Duodenal mucosa (tissue), 2 donors: ENCODE results near the gene MAPT.

Experiments
- H3K27ac ChIP-seq: one replicate; pipeline ENCODE4 v1.7.0; 2013; ENCODE audit warnings: low read depth, low read length
- H3K27me3 ChIP-seq, 2 donors: one replicate each; pipeline ENCODE4 v1.7.0; 2013; ENCODE audit warnings: low read length in 2 of 2, control low read depth in 1 of 2; ENCODE audit not compliant: insufficient read depth in 2 of 2, control insufficient read depth in 1 of 2
- H3K36me3 ChIP-seq, 2 donors: one replicate each; pipeline ENCODE4 v1.7.0; 2013; ENCODE audit warnings: low read length in 2 of 2, control low read depth in 1 of 2; ENCODE audit not compliant: insufficient read depth in 2 of 2, control insufficient read depth in 1 of 2
- H3K4me1 ChIP-seq, 2 donors: one replicate each; pipeline ENCODE4 v1.7.0; 2013; ENCODE audit warnings: low read length in 2 of 2, control low read depth in 1 of 2; ENCODE audit not compliant: insufficient read depth in 2 of 2, control insufficient read depth in 1 of 2
- H3K4me3 ChIP-seq, 2 donors: one replicate each; pipeline ENCODE4 v1.7.0; 2013; ENCODE audit warnings: low read length in 2 of 2, low read depth in 1 of 2
- H3K9ac ChIP-seq, 2 donors: one replicate each; pipeline ENCODE4 v1.7.0; 2013; ENCODE audit warnings: low read length in 2 of 2, low read depth in 1 of 2
- H3K9me3 ChIP-seq, 2 donors: one replicate each; pipeline ENCODE4 v1.7.0; 2013; ENCODE audit warnings: low read length in 2 of 2, control low read depth in 1 of 2; ENCODE audit not compliant: control insufficient read depth in 1 of 2

Gene MAPT

DNA sequence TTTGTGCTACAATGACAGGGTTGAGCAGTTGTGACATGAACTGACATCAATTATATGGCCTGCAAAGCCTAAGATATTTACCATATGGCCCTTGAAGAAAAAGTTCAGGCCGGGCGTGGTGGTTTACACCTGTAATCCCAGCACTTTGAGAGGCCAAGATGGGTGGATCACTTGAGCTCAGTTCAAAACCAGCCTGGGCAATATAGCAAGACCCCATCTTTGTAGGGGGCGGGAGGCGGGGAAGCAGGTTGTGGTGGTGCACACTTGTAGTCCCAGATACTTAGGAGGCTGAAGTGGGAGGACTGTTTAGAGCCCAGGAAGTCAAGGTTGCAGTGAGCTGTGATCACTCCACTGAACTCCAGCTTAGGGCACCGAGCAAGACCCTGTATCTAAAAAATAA is 153.0 kb downstream of the MAPT start:
- Histone ChIP-seq H3K4me1 (peaks cover 19 to 40% of the 10 kb centered on the region in 2 donors), H3K4me3 (no peak overlapping the region), H3K9me3 (no peaks in the 10 kb centered on the region), H3K9ac (no peak overlapping the region), H3K36me3 (peaks cover 20 to 51% of the 10 kb centered on the region in 2 donors), H3K27ac (no peak overlapping the region), H3K27me3 (no peaks in the 10 kb centered on the region)

DNA sequence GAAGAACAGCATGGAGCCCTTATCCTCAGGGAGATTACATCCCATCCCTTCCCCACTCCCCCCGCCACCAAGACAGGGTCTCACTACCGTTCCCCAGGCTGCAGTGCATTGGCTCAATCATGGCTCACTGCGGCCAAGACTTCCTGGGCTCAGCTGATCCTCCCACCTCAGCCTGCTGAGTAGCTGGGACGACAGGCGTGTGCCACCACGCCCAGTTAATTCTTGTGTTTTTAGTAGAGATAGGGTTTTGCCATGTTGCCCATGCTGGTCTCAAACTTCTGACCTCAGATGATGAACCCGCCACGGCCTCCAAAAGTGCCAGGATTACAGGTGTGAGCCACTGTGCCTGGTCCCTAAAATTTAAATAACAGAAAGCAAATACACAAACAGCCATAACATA is 153.5 kb downstream of the MAPT start:
- H3K9ac ChIP-seq, result no peak overlapping the region

DNA sequence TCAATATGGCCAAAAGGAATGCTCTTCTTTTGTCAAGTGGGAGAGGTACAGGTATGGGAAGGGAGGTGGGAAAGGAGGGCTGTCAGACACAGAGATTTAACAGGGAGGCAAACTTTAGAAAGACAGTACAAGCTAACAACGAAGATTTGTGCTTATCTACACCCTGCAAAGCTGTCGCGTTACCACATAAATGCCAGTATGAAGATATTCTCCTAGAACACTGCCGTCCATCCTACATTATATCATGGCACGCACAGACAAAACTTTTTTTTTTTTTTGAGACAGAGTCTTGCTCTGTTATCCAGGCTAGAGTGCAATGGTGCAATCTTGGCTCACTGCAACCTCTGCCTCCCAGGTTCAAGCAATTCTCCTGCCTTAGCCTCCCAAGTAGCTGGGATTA is 155.3 kb downstream of the MAPT start:
- Histone ChIP-seq H3K36me3 (peaks cover 15 to 43% of the 10 kb centered on the region in 2 donors), H3K27ac (no peak overlapping the region)

More for the DNA sequence above, 153.5 kb downstream of the MAPT start:
- peaks cover 14 to 35% of the 10 kb centered on the region in 2 donors for H3K4me1 ChIP-seq
- H3K36me3 ChIP-seq, result peaks cover 20 to 51% of the 10 kb centered on the region in 2 donors
- H3K4me3 ChIP-seq, result no peak overlapping the region
- H3K27ac ChIP-seq, result no peak overlapping the region
- H3K9me3 ChIP-seq, result no peaks in the 10 kb centered on the region
- H3K27me3 ChIP-seq, result no peaks in the 10 kb centered on the region

GRCh38 chr17:46053911-46054534 is 159.7 kb downstream of the MAPT start:
- no peak overlapping the region for H3K4me3 ChIP-seq
- H3K27me3 ChIP-seq, result no peaks in the 10 kb centered on the region
- peaks cover 32 to 33% of the 10 kb centered on the region in 2 donors for H3K36me3 ChIP-seq
- H3K9me3 ChIP-seq, result no peaks in the 10 kb centered on the region
- no peak overlapping the region for H3K9ac ChIP-seq
- H3K4me1 ChIP-seq, result peaks cover 0 to 7% of the 10 kb centered on the region in 2 donors
- H3K27ac ChIP-seq, result no peak overlapping the region

More for the DNA sequence above, 155.3 kb downstream of the MAPT start:
- no peak overlapping the region for H3K9ac ChIP-seq
- H3K4me3 ChIP-seq, result no peak overlapping the region
- H3K27me3 ChIP-seq, result no peaks in the 10 kb centered on the region
- H3K9me3 ChIP-seq, result no peaks in the 10 kb centered on the region
- H3K4me1 ChIP-seq, result peaks cover 0 to 21% of the 10 kb centered on the region in 2 donors

DNA sequence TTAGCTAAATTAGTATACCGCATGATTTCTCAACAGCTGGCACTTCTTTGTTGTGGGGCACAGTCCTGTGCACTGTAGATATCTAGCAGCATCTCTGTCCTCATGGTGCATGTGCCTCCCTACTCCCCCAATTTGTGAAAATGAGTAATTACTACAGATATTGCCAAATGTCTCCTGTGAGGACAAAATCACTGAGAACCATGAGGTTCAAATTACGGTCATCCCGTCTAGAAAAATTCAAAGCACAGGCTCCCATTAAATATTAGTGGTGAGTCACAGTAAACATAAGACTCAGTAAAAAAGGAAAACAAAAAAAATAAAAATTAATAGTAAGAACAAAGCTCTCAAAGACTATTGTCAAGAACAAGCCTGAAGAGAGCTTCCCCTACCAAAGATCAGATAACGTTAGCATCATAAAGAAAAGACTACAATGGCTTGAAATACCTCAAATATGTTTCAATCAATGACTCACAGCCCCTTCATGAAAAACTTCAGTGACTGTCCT is 162.5 kb downstream of the MAPT start:
- no peak overlapping the region for H3K9ac ChIP-seq
- peaks cover 13 to 17% of the 10 kb centered on the region in 2 donors for H3K36me3 ChIP-seq
- H3K4me1 ChIP-seq, result peaks cover 0 to under 1% of the 10 kb centered on the region in 2 donors
- no peaks in the 10 kb centered on the region for H3K9me3 ChIP-seq
- no peak overlapping the region for H3K27ac ChIP-seq
- H3K4me3 ChIP-seq, result no peak overlapping the region
- H3K27me3 ChIP-seq, result no peaks in the 10 kb centered on the region

DNA sequence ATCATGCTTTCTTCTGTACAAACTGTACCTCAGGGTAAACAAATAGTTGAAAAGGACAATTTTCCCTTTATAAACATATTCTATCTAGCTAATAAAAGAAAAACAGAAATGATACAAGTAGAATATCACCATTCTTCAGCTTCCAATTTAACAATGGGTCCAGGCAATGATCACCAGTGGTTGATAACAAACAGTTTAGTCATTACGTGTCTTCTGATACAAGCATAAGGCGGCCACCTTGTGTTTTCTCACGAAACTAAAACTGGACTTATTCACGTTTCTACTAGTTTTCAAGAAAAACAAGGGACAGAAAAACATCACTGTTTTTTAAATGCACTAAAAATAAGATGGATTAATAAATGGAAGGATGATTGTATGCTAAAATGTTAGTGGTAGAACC is 163.0 kb downstream of the MAPT start:
- Histone ChIP-seq H3K9me3 (no peaks in the 10 kb centered on the region), H3K27ac (no peak overlapping the region), H3K27me3 (no peaks in the 10 kb centered on the region), H3K36me3 (peaks cover 12 to 17% of the 10 kb centered on the region in 2 donors), H3K4me3 (no peak overlapping the region), H3K9ac (no peak overlapping the region), H3K4me1 (no peaks in the 10 kb centered on the region)

DNA sequence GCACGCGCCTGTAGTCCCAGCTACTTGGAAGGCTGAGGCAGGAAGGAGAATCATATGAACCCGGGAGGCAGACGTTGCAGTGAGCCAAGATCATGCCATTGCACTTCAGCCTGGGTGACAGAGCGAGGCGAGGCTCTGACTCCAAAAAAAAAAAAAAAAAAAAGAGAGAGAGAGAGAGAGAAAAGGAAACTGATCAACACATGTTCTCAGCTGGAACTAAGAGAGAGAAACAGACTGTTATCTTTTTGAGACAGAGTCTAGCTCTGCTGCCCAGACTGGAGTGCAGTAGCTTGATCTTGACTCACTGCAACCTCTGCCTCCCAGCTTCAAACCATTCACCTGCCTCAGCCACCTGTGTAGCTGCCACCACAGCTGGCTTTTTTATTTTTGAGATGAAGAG is 165.1 kb downstream of the MAPT start:
- Histone ChIP-seq H3K4me1 (no peaks in the 10 kb centered on the region), H3K9ac (no peak overlapping the region), H3K27me3 (no peaks in the 10 kb centered on the region), H3K36me3 (peaks cover 15 to 17% of the 10 kb centered on the region in 2 donors), H3K9me3 (no peaks in the 10 kb centered on the region), H3K4me3 (no peak overlapping the region), H3K27ac (no peak overlapping the region)

DNA sequence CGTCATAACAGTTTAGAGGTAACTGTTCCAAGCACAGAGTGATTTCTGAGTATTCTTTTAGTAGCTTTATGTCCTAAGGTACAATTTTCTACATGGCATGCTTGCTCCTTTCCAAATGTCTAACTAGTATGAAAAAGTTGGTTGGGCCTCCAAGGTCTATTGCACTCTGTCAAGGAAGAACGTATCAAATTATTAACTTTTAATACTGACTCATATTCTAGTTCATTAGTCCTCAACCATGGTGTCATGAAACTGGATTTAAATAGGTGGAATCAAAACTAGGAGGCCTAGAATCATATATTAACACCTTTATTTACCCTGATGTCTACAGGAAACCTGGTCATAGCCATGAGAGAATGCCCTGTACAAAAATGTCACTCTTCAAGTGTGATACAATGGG is 166.1 kb downstream of the MAPT start:
- Histone ChIP-seq H3K4me3 (no peak overlapping the region), H3K27ac (no peak overlapping the region), H3K9me3 (no peaks in the 10 kb centered on the region), H3K27me3 (no peaks in the 10 kb centered on the region), H3K4me1 (no peaks in the 10 kb centered on the region), H3K9ac (no peak overlapping the region), H3K36me3 (peaks cover 17 to 18% of the 10 kb centered on the region in 2 donors)

- H3K36me3 ChIP-seq, result peaks cover 24 to 28% of the 10 kb centered on the region in 2 donors
- no peak overlapping the region for H3K9ac ChIP-seq
- H3K27me3 ChIP-seq, result no peaks in the 10 kb centered on the region
- no peaks in the 10 kb centered on the region for H3K9me3 ChIP-seq
- no peaks in the 10 kb centered on the region for H3K4me1 ChIP-seq
- no peak overlapping the region for H3K27ac ChIP-seq
- H3K4me3 ChIP-seq, result no peak overlapping the region
These were observed 167.1 kb downstream of the MAPT start for GRCh38 chr17:46061435-46061834.

- Histone ChIP-seq H3K27me3 (no peaks in the 10 kb centered on the region), H3K4me3 (no peak overlapping the region), H3K9ac (no peak overlapping the region), H3K4me1 (no peaks in the 10 kb centered on the region), H3K9me3 (no peaks in the 10 kb centered on the region), H3K27ac (no peak overlapping the region), H3K36me3 (peaks cover 17 to 34% of the 10 kb centered on the region in 2 donors)
These were observed 168.9 kb downstream of the MAPT start for GRCh38 chr17:46063241-46063640.
